HG03460 (cell line): ENCODE results near the gene RARB.

Source experiments
- ATAC-seq: cut with Tn5 transposase; IDR thresholded peaks from one replicate; pipeline ENCODE4 v1.9.1; 2021; ENCODE audit not compliant: unreplicated experiment

Gene RARB

DNA sequence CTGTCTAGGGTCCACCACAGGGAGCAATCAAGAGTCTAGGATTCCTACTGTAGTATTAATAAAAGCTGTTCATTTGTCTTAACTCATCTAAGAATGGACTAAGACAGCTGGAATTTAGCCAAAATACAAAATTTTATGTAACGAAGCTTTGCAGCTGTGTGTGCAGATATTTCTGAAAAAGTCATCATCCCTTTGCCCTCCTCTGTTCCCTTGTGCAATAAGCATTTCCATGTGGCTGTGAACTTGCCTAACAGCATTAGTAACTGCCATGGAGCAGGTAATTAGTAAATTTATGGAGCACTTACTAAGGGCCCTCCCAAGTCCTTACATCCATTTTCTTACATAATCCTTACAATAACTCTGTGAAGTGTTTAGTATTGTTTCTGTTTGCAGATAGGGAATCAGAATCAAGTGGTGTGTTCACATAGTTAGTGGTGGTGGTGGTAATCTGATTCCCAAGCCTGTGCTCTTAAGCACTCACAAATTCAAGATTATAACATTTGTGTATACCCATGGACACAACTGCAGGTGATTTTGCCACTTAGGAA is 114.5 kb downstream of the RARB start:
- no peak for ATAC-seq

DNA sequence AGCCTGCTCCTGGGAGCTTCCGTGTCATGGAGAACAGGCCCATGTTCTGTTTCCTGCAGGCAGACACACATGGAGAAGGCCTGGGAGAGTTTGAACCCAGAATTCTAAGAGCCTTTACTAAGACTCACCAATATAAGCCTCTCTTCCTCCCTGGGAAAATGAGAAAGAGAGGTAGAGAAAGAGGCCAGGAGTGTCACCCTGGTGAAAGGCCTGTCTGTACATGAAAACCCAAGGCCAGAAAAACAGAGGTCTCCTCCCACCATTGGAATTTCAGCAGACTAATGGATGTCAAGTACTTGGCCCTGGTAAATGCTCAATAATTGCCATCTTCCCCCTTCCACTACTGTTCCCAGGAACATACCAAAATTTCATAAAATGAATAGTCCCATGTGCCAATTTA is 119.0 kb downstream of the RARB start:
- no peak for ATAC-seq

DNA sequence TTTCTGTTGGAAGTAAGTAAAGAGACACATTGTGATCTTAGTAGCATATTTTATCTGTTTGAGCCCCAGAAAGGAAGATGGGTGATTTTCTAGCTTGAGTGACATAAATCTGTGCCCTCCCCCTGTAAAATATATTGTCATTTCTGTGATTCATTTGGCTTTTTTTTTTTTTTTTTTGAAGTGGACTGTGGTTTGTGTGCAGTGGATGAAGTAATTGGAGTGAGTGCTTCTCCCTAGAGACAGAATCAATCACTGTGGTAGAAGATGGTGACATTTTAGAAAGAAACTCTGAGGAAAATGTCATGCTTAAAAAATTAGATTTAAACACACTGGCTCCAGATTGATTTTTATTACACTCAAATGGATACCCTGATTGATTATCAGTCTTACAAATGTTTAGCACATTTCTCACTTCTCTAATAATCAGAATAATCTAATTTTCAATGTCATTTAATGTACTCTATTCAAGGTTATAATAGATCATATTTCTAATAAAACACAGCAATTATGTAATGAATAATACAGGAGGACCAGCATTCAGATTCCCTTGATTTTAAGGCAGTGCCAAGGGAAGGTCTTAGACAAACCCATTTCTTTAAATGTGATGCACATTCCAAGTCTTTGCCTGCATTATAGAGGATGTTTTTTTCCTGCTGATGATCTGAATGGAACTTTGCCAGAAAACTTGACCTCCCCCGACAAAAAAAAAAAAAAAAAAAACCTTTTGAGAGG is 120.0 kb downstream of the RARB start:
- no peak for ATAC-seq

DNA sequence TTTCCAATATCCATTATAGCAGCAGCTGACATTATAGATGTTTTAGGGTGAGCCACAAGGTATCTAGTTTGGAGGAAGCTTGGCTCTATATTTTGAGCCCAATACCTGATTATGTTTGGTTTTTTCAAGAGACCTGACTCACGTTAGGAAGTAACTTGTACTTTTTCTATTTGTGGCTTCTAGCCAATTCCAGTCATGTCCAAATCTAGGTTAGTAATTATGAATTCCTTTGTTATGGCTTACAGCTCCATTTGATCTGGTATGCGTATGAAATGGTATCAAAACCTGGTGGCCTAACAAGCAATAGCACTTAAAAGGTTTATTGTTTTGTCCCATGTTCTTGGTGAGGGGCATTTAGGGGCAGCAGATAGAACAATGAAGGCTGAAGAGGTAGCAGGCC is 120.8 kb downstream of the RARB start:
- ATAC-seq: no peak

DNA sequence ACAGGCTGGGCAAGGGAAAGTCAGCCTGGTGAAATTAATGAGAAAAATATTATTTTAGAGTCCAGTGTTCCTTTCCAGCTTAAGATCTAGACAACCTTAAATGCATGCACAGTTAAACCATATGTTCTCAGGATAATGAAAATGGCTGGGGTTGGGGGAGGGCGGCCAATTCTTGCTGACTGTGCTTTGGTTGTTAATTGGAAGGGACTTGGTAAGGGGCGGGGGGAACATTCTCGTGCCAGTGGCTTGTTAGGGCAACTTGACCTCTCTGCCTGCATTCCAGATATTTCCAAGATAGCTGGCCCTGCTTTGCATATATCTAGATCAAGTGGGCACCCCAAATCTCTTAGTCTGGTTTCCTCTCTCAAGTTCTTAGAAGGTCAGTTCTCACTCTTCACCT is 124.2 kb downstream of the RARB start:
- ATAC-seq: no peak

DNA sequence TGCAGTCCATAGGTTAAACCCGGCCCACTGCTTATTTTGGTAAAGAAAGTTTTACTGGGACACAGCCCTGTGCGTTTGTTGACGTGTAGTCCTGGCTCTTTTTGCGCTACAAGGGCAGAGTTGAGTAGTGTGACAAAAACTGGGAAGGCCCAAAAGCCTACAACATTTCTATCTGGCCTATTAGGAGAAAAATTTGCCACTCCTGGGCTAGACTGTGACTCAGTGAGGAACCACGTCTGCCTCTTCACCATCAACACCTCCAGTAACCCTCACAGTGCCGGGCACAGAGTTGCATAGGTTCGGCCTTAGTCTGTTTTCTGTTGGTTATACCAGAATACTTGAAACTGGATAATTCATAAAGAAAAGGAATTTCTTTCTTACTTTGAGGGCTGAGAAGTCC is 126.3 kb downstream of the RARB start:
- ATAC-seq: no peak

DNA sequence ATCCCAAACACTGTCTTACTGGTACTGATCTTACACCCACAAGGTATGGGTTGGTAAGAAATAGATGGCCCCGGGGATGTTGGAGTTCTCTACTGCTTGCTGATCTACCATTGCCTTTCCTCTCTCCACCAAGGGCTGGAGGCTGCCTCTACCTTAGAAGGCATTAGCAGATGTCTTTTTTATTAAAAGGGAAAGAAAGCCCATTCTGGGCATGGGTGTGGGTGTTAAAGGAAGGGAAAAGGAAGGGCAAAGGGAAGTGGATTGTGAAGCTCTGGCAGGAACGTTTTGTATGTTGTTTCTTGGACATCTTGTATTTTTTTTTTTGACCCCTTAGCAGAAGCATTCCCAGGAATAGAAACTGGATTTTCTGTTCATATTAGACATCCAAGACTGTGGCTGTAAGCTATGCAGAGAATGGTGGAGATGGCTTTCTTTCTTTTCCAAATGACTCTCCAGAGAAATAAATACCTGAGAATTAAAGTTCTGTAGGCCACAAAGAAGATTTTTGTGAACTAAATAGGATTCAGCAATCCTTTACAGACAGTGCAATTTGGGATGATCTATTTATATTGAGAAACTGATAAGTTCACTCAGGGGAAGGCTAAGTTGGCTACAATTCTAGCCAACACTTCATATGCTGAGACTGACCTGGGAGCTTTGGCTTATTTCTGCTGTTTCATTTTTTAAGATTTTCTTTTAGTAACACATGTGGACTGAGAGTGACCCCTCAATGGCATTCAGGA is 127.8 kb downstream of the RARB start:
- no peak for ATAC-seq

DNA sequence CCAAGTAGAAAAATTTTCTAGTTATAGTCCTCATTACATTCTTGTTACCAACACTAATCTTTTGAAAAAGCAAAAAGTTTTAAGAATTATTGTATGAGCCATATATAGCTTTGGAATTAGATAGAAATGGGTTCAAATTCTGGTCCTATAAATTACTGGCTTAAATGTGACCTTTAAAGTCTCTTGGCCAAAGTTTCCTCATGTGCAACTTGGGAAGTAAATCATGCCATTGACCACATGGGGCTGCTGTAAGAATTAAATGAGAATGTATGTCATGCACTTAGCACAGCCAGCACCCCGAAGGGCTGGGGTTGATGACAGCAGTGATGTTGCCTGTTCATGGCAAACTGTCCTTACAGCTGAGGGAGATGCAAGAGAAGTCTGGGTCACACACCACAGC is 128.4 kb downstream of the RARB start:
- no peak for ATAC-seq

DNA sequence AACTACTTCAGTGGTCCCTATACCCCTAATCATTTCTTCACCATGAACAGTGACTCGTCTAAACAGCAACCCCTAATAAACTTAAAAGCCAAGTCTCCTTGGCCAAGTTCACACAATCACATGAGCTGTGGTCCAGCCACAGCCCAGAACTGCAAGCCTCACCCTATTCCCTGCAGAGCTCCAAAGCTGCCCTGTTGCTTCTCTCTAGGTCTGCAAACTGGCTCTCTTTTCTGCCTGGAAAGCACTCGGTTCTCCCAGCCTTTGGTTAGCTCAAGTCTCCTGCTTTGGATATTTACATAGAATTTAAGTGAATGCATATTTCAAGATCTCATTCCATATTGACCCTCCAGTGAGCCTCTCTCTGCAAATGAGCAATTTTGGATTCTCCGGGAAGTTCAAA is 129.6 kb downstream of the RARB start:
- no peak for ATAC-seq

DNA sequence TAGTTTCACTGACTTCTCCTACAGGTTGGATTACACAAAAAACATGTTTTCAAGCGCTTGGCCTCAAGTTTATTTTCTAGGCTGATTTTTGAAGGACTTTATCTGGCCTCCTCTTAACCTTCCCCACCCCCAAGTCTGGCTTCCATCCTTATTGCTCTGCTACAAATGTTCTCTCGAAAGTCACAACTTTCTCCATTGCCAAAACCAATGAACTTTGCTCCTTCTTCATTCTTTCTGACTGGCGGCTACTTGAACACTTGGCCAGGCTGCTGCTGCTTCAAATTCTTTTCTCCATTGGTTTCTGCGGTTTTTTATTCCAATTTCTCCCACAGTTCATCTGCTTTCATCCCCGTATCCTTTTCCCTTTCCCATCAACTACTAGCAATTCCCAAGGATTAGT is 130.1 kb downstream of the RARB start:
- ATAC-seq: no peak

DNA sequence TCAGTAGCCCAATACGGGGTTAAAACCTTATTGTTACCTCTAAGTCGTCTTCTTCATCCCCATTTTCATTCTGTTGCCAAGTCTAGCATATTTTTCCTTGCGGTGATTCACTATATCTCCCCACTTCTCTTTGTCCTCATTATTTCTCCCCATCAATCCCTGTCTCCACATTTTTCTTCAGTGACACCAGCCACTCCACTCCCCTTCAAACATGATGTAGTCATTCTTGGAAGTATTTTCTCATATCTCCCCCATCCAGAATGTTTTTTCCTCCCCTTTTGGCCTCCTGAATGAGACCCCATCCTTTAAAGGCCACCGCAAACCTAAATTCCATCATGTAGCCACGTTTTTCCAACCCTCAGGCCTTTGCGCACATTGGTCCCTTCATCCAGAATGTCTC is 130.7 kb downstream of the RARB start:
- ATAC-seq: no peak

DNA sequence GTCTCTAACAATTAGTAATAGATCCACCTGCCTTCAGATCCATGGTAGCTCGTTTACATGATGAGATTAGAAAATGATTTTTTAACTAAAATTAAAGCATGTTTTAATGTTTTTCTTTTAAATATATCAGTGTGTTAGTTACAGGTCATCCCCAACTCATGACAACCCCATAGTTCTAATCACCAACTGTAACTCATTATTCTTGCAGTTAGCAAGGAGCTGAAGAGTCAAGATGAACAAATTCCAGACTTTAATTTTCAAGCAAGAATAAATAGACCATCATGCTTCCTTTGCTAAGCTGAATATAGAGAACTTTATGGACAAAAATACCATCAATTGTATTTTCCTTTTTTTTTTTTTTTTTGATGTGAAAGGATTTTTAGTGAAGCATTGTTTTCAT is 135.5 kb downstream of the RARB start:
- ATAC-seq: no peak

DNA sequence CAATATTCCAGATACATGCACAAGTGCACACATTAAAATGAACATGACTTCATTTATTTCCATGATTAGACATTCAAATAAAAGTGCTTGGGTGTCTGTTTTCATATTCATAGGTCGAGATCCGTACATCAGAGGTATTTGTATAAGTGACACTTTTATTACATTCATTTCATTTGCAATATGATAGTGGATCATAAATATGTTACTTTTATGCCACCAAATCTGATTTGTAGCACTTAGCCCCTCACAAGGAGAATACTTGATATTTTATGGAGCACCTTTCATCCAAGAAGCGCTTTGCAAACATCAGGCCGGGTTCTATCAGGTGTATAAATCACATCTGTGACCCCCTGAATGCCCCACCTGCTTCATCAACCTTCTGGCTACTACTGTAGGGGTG is 136.0 kb downstream of the RARB start:
- ATAC-seq: no peak

DNA sequence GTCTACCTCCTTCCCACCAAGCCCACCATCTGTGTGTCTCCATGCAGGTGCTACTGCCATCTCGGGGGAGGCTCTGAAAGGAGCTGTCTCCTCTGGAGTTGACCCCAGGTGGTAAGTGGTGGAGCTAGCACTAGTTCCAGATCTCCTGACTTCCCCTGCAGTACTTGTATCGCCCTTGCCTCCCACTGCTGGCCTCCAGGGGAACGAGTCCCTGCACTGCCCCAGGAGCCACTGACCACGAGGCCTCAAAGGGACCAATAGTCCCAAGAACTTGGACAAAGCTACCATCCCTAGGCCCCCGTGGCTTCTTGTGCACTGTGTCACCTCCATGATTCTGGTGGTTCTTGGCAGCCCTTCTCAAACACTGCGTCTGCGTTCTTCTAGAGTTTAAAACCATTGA is 137.7 kb downstream of the RARB start:
- no peak for ATAC-seq

DNA sequence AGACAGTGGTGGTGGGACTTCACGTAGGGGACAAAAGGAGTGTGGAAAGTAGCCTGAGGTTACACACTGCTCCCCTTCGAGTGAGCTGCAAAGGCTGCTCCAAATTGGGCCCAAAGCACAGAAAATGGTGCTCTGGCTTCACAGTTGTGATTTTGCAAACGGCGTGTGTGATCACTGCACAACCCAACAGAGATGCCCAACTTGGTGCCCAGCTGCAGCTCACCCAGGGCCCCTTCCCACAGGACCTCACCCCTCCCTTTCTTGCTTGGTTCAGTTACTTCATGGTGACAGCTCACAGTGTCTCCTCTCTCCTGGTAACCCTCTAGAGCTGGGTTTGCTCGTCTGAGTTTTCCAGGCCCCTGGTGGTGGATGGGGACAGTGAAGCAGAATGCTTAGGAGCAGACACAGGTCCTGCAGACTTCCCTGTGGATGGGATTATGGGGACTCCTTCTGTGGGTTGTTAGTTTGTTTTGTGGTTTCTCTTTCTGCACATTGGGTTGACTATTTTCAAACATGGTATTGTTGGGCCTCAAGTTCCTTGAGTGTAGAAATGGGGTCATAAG is 138.4 kb downstream of the RARB start:
- ATAC-seq: no peak

DNA sequence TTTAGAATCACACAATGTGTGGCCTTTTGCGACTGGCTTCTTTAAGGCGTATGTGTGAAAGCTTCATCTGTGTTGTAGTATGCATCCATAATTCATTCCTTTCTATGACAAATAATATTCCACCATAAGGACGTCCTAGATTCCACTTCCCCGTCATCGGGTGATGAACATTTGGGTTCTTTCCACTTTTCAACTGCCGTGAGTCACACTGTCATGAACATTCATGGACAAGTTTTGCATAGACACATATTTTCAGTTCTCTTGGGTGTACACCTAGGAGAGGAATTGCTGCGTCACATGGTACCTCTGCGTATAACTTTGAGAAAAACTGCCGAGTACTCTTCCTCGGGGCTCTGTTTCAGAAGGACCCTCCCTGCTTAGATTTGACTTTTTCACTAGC is 139.3 kb downstream of the RARB start:
- ATAC-seq: no peak

DNA sequence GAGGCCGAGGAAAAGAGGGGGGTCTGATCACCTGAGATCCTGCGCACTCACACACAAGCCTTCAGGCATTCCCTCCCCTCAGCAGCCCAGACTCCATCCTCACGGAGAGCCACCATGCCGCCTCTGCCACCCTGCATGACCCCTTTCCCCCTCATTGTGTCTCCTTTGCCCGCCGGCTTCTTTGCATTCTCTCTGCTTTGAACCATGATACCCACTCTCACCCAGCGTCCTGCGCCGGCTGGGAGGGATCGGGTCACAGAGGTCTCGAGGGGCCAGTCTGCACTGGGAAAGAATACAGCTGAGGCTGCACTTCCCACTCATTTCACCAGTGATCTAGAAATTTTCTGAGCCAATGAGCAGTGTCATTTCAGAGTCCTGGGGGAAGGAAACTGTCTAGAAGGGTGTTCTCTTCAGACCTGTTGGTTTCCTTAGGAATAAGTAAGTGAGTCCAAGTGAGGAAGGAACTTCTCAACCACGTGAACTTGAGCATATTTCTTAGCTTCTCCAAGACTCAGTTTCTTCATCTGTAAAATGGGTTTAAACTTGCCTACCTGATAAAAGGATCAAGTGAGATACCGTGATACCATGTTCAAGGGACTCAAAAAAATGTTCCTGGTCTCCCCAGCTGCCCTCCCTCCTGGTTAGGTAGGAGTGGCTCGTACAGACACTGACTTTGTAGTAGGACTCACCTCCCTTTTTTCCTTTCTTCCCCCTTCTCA is 139.9 kb downstream of the RARB start:
- no peak for ATAC-seq

DNA sequence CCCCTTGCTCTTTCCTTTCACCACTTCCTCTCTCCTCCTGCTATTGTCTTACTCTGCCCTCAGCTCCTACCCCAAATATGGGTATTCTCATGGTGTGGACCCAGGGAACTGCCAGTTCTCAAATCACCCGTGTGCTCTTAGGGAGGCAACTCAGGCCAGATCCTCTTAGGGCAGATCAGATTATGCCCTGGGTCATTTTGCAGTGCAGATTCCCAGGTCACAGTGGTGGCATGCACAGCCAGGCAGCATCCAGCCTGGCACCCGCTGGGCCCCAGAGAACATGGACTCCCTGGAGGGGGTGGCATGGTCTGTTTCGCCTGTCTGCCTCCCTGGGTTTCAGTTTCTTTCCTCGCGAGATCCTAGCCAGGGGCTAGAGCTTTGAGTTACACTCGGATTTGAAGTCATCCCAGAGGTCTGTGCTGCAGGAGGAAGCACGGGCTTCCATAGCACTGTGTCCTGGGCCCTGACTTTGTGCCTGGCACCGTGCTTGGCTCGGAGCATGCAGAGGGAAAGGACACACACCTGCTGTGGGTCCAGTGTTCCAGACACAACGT is 140.5 kb downstream of the RARB start:
- no peak for ATAC-seq

DNA sequence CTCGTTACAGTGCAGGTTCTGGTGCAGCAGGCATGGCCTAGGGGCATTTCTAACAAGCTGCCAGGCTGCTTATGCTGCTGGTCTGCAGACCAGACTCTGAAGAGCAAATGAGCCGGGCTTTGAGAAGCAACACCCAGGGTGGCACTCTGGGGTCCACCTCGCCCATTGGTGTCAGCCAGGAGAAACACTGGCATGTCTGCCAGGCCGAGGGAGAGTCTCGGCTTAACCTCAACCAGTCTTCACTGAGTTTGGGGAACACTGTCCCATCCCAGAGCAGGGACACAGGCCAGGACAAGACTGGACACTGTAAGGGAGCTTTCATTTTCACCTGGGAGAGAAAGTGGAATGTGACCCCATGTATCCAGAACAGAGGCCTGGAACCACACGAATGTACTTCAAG is 143.2 kb downstream of the RARB start:
- no peak for ATAC-seq

DNA sequence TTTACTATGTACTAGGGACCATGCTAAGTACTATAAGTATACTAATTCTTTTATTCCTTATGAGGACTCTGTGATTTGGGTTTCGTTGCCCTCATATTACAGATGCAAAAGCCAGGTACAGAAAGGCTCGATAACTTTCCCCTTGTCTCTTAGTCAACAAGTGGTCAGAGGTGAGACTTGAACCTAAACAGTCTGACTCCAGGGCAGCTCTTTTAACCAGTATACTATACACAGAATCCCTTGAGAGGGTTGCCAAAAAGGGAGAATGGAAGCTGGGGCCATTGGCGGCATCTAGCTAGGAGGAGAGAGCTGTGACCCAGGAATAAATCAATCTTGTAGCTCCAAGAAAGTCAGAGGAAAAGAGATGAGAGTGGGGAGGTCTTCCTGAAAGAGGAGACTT is 144.3 kb downstream of the RARB start:
- ATAC-seq: no peak

DNA sequence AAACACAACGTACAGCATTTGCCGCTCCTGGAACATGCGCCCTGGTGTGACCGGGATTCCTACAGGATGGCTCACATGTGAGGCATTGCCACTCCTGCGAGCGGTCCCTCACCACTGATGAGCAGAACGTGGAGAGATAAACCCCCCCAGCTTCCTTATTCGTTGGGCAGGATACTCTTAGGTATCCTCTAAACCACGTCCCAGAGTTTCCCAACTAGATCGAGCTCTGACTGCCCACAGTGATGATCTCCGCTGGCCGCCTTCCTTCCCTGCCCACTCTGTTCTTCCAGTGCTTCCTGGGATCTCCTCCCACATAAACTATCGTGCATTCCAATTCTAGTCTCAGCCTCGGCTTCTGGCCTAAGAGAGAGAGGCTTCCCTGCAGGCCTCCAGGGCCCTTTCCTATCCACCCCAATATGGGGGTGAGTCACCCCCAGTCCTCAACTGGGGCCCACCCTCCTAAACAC is 144.9 kb downstream of the RARB start:
- ATAC-seq: no peak
